Measurements from ENCODE around the gene GMCL2.

GMCL2 gene

DNA sequence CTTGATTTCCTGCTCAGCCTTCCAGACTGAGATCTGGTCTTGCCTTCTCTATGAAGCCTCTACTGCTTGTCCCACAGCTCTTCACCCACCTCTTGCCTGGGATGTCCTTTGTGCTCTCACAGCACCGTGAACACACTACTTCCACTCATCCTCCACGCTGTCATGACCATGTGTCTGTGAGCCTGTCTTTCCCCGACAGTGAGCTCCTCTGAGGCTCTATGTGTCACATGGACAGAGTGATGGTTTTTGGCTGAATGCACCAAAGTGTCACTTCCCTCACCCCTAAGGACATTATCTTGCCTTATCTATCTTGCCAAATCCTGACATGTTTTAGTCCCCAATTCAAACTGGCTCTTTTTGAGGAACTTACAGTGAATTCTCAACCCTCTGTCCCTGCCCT, 34.1 kb upstream of the GMCL2 start:
- DNase-seq: no peak

DNA sequence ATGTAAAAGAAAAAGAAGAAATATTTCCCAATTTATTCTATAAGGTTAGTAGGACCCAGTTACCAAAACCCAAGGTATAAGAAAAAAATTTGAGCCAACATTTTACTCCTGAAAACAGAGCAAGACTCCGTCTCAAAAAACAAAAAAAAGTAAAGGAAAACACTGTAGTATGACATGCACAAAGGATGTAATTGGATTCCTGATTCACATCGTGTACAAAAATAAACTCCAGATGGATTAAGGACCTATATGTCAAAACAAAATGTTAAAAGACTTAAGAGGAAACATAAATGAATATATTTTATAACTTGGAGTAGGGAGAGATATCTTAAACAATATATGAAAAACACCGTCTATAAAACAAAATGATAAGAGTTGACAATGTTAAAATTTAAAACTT, 31.7 kb upstream of the GMCL2 start:
- no peak for DNase-seq

DNA sequence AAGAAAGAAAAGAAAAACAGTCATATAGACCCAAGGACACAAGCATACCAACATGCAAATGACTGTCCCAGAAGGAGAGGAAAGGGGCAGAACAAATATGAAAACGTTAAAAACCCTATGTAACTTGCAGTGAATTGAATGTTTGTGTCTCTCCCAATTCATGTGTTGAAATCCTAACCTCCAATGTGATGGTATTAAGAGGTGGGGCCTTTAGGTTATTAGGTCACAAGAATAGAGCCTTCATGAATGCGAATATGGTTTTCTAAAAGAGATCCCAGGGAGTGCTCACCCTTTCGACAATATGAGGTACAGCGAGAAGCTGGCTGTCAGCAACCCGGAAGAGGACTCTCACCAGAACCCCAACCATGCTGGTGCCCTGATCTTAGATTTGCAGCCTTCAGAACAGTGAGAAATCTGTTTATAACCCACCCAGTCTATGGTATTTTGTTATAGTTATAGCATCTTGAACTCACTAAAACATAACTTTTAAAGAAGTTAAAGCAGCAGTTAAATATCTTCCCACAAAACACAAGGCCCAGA, 31.1 kb upstream of the GMCL2 start:
- no peak for DNase-seq

DNA sequence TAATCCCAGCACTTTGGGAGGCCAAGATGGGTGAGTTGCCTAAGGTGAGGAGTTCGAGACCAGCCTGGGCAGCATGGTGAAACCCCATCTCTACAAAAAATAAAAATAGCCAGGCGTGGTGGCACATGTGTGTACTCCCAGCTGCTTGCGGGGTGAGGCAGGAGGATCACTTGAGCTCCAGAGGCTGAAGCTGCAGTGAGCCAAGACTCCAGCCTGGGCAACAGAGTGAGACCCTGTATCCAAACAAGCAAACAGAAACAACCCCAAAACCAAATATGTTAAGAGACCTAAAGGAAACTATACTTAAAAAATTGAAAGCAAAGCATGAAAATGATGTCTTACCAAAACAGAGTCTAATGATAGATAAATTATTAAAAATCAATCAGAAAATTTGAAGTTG, 29.6 kb upstream of the GMCL2 start:
- DNase-seq: no peak

DNA sequence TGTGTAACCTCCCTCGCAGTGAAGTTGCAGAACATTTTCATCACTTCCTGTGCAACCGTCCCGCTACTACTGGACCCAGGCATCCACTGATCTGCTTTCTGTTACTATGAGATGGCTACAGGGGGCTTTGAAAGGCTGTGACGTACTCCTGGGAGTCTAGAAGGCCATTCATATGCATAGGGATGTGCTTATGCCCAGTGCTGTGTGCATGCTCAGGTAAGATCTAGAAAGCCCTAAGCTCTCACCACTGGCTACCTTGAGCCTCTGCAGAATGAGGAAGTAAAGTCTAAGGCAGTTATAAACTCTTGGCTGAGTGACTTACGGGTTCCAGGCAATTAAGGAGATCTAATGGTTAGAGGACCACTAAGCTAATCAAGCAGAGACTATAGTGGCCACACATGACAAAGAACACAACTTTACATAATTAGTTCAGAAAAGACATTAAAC, 28.9 kb upstream of the GMCL2 start:
- no peak for DNase-seq

DNA sequence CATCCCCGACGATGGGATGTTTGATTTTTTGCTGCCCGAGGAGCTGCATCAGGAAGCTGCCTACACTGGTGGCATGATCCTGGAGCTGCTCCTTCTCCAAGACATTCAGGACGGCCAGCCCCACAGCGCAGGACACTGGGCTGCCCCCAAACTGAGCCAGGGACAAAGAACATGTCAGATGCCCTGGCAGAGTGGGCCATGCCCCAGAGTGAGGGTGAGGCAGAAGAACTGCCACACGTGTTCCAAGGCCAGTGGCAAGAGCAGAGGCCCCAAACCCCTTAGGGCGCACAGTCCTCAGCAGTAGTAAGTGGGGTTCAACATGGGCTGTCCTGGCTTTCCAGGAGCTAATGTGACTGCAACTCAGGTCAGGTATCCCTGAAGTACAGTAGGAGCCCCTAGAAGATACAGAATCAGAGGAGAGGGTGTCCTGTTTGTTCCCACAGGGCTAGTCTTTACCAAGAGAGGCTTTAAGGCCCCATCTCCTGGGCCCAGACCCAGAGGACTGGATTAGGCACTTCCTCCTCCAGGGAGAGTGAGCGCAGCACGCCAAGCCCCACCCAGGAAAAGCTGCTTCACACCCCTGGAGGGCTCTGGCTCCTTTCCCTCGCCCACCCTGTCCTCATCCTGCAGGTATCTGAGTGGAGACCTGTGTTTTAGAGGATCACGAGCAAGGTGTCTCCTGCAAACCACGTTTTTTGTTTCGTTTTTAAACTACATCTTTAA, 28.3 kb upstream of the GMCL2 start:
- no peak for DNase-seq

DNA sequence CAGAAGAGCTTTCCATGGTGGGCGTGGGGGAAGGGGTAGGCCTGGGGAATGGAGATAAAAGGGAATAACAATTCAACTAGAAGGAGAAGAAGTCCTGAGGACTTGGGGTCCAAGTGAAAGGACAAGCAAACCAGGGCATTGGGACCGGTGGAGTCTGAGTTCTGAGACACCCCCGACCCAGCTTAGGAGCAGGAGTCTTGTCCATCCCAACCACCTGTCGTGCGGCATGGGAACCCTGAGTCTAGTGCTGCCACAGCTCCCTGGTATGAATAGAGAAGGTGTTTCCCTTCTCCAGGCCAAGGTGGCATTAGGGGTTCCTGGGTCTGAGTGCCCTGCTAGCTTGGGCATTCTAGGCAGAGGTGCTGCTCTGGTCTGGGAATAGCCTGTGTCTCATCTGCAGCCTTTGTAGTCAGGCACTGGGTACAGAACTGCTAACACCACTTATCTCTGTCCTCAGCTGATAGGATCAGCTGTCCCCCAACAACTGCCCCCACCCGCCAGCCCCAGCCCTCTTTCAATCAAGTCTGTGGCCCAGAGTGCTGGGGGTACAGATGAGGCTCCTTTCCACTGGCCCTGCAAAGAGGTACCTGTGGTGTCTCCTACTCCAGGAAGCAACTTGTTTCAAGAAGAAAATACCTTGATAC, 27.1 kb upstream of the GMCL2 start:
- DNase-seq: no peak

DNA sequence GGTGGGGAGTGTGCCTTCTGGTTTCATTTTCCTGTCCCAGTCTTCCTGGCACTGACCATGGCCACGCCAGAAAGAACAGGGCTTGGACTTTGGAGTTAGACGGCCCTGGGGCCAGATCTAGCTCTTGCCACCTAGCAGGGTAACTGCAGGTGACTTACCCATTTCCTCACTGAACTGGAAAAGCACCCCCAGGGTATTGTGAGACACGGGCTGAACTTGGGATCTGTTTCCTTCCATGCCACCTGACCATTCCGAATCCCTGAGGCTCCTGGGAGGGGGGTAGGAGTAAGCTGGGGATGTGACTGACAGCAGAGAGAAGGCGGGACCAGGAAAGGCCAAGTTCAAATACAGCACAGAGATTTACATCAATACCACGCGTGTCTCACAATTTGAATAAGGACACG, 26.6 kb upstream of the GMCL2 start:
- no peak for DNase-seq

DNA sequence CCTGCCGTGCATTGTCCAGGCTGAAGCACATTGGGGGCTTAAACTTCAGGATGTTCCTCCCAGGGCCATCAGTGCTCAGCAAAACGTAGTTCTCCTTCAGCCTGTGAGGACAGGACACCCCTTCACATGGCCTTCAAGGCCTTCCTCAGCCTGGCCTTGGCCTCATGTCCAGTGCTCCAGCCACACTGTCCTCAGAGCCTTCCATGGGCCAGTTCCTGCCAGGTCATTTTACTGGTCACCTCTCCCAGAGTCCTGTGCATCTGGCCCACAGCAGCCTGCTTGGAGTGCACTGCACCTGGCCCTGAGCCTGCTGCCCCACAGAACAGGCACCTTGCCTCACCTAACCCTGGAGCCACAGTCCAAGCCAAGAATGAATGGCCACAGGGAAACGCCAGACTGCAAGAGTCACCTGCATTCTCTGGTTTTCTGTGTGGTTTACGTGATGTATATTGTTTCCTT, 25.9 kb upstream of the GMCL2 start:
- DNase-seq: no peak

DNA sequence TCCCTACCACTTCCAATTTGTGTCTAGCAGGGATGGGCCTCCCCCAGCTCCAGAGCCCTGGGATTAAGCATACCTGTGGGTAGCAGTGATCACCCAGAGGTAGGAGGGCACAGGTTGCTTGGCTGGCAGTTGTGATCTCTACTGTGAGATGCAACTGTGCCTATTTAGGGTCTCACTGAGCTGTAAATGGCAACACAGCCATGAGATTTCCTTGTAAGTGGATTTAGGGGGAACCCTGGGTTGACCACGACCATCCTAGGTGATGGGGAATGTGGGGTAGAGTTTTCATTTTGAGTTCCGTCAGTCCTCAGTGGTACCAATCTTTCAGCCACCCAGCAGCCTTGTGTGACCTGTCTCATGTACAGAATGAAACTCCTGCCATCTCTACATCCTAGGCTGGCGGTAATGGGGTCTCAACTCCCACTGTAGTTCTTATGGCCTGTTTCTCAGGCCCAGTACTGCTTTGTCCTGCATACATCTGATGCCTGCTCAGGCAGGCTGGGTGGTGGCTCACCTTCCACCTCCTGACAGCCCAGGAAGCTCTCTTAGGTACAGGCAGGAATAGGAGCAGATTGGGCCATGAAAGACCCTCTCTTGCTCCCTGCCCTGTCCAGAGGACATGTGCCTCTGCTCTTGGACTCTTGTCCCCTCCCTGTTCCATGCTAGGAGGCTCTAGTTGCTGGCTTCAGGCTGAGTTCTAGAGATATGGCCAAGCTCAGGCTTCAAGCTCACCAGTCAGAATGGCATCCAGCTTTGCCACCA, 25.3 kb upstream of the GMCL2 start:
- DNase-seq: no peak

DNA sequence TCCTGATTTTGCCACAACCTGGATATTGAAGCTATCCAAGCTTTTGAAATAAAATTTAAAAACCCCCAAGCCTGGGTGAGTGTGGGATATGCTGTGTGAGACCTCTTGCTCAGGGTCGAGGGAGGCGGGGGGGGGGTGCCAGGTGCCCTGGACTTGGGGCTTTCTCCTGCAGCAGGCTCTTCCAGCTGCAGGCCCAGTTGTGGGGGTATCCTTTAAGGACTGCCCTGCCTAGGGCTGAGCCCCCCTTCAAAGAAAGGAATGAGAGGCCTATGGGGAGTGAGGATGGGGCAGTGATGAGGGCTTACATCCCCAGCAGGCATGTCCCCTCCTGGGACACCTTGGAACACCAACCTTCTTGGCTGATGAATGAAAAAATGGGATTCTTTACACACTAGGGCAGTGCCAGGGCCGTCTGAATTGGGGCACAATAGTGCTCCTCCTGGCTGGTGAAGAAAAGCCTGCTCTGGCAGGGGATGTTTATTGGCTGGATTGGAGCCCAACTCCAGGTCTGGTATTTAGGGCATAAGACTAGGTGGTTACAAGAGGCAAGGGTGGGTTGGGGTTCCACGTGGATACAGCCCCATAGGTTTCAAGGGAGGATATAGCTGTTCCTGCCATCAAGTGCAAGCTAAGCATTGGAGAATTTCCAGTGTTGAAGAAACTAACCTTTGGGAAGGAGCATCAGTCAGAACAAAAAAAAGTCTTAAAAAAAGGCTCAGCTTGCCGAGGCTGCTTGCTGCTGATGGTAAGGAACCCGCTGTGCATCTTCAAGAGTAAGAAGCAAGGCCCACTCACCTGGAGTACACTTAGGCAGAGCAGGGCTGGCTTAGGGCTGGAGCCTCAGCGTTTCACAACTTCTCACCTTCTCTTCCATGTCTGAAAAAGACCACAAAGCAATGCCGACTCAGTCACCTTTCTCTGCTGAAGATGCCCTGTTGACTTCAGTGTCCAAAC, 24.2 kb upstream of the GMCL2 start:
- DNase-seq: no peak

DNA sequence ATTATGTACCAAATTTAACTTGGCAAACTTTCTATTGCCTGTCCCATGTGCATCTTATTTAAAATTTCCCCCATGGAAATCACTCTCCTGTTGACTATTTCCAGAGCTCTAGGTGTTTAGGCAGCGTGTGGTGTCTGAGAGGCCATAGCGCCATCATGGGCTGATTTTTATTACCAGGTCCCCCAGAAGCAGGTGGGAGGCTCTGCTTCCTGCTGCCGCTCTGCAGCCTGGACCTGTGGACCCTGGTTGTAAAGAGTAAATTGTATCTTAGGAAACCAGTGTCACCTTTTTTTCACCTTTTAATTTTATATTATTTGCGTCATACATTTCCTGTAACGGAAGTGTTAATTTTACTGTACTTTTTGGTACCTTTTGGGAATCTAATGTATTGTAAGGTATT, 23.5 kb upstream of the GMCL2 start:
- no peak for DNase-seq

DNA sequence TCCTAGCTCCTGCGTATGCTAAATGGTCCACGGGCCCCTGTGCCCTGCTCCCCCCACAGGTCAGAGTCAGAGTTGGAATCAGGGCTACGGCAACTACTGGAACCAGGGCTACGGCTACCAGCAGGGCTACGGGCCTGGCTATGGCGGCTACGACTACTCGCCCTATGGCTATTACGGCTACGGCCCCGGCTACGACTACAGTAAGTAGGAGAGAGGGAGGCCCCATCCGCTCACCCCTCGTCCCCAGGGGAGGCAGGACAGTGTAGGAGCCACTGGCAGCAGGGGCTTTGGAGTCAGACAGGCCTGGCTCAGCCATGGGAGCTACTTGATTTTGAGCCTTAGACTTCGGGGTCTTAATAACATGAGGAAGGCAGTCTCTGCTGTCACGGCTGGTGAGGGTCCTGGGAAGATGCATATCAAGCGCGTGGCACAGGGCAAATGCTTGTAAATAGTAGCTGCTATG, 22.9 kb upstream of the GMCL2 start:
- DNase-seq: no peak

DNA sequence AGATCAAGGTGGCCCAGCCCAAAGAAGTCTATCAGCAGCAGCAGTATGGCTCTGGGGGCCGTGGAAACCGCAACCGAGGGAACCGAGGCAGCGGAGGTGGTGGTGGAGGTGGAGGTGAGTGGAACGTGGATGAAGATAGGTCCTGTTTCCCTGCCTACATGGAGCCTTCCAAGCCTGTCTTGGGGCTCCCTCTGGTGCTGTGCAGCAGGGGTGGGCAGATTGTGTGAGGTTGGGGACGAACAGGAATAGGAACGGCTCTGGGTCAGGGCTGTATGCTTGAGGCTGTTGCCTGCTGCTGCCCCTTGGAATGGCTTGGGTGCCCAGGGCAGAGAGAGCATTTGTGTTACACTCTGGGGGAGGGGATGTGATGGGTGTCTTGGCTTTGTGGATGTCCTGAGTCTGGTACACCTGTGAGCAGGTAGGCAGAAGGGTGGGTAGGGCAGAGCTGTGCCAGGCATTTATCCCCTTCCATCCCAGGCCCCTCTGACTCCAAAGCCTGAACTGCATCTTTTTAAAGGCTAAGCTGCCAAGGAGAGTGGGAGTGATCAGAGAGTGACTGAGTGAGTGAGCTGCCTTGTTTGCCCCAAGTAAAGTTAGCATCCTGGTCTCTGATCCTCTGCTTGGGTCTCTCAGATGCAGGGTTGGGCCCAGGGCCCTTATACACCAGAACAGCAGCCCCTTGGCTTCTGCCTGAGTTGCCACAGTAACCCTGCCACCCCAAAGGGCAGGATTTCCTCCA, 22.3 kb upstream of the GMCL2 start:
- DNase-seq: no peak

DNA sequence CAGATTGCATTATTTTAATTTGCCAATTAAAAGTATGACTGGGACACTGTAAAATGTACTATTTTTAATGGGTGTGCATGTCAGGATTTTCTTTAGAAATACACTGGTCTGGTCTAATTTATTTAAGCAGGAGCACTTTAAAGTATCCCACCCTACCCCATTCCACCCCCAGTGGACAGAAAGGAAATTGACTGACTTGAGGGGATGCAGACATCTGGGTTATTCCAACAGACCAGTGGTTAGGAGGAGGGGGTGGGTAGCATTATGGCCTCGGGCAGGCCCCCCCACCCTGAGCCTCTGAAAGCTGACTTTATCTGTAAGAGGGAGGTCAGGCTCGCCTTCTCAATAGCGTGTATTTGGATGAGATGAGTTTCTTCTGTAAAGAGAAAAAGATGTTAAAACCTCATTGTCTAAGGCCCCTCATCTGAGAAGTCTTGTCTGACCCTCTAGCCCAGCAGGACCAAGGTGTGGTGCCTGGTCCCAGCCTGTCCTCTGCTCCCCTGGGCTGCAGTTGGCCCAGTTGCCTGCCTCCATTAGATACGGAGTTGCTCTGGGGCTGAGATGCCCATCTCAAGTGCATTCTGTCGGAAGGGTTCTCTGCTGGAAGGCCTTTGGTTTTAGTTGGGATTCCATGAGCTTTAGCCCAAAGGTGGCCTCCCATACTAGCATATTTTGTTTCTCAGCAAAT, 21.5 kb upstream of the GMCL2 start:
- no peak for DNase-seq

DNA sequence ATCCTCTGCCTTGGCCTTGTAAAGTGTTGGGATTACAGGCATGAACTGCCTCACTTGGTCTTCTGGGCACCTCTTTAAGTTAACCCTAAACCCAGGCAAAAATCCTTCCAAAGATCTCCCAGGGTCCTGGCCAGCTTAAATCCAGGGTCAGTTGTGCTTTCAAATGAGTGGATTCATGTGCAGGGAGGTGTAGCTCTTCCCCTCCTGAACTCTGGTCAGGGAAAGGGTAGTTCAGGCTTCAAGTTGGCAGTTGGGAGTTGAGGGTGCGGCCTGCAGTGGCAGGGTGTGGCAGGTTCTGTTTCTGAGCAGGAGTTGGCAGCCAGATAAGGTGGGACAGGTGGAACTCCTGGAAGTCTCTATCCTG, 20.7 kb upstream of the GMCL2 start:
- DNase-seq: no peak

DNA sequence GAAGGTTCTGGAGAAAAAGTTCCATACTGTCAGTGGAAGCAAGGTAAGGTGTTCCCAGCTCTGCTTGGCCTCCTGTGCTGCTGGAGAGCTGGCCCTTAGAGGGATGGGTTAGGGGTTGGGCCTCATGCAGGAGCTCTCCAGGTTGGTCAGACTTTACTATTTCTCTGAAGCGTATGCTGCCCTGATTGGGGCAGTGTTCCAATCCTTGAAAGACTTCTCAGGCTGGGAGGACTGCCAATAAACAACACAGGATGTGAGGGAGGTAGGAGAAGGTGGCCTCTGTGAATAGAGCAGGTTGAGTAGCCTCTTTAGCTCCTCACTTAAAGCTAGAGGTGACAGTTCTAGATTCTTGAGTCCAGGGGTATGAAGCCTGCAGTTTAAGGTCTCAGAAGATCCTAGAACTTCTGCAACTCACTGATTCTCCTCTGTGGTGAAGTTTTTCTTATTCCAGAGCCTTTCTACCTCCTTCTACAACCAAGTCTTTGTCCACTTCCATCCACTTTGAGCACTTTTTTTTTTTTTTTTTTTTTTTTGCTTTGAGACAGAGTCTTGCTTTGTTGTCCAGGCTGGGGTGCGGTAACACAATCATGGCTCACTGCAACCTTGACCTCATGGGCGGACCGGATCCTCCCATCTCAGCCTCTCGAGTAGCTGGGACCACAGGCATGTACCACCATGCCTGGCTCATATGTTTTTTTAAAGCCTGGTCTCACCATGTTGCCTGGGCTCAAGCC, 20.2 kb upstream of the GMCL2 start:
- DNase-seq: no peak

DNA sequence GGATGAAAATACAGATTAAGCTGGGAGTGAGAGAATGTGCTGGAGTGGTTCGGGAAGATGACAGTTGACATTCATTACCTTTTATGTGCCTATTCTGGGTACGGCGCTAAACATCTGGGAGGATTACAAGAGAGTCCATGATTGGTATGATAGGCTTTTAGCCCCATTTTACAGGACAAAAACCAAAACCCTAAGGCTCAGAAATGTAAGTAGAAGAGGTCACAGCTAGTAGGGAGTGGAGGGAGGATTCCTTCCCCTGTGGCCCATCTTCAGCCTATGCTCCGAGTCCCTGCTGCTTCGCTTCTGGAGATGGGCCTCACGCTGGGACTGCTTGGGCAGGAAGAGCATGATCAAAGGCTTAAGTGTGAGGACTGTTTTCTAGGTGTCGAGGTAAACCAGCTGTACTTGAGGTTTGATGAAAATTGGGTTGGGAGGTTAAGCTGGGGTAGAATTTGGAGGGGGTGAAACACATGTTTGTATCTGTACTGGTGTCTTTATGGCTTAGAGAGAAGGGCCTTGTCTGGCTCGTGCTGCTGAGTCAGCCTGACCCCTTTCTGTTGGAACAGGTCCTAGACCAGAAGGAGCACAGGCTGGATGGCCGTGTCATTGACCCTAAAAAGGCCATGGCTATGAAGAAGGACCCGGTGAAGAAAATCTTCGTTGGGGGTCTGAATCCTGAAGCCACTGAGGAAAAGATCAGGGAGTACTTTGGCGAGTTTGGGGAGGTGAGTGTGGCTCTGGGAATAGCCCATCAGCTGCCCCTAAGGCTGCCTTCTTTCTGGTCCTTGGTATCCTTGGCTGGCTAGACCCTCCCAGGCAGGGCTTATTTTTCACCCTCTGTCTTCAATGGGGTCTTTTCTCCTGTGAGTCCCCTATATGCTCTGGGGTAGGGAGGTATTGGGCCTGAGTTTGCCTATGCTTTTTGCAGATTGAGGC, 19.3 kb upstream of the GMCL2 start:
- DNase-seq: no peak

DNA sequence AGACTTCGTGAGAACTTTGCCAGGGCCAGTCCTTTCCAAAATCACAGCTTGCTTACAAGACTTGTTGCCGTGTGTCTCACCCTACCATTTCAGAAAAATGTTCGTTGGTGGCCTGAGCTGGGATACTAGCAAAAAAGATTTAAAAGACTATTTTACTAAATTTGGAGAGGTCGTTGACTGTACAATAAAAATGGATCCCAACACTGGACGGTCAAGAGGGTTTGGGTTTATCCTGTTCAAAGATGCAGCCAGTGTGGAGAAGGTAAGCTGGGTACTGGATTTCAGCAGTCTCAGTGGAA, 18.5 kb upstream of the GMCL2 start:
- DNase-seq: no peak
